Neutrophil (primary cell): ENCODE results near the gene RAPGEF5.

Experiments used
- H3K27ac ChIP-seq: fragments of 200-600 bp; sonication (generic); 2 replicates; pipeline ENCODE4 v1.5.1; 2016; ENCODE audit warnings: mild to moderate bottlenecking, moderate library complexity
- H3K27me3 ChIP-seq: fragments of 200-600 bp; sonication (generic); 2 replicates; pipeline ENCODE4 v1.6.0; 2016; ENCODE audit warnings: mild to moderate bottlenecking
- H3K36me3 ChIP-seq: fragments of 200-600 bp; sonication (generic); 2 replicates; pipeline ENCODE4 v1.5.1; 2017
- H3K4me1 ChIP-seq, 2 experiments: fragments of 200-600 bp in 1 of 2; sonication (generic) in 1 of 2; 1 replicate in 1 of 2; 2 replicates in 1 of 2; pipeline versions ENCODE4 v1.5.1 to v1.6.1; 2013 to 2016; ENCODE audit warnings: low read depth in 1 of 2, low read length in 1 of 2, mild to moderate bottlenecking in 1 of 2, moderate library complexity in 1 of 2; ENCODE audit not compliant: control insufficient read depth in 1 of 2, insufficient read depth in 1 of 2
- H3K4me3 ChIP-seq, 2 experiments: fragments of 200-600 bp in 1 of 2; sonication (generic) in 1 of 2; 1 replicate in 1 of 2; 2 replicates in 1 of 2; pipeline ENCODE4 v1.5.1; 2013 to 2016; ENCODE audit warnings: low read depth in 1 of 2, low read length in 1 of 2, mild to moderate bottlenecking in 1 of 2, moderate library complexity in 1 of 2
- H3K9me3 ChIP-seq: fragments of 200-600 bp; sonication (generic); 2 replicates; pipeline ENCODE4 v1.5.1; 2016
- CTCF ChIP-seq: fragments of 200-600 bp; sonication (generic); IDR thresholded peaks from 2 replicates; pipeline ENCODE4 v1.5.1; 2016; ENCODE audit warnings: antibody characterized with exemption

RAPGEF5 gene

GRCh38 chr7:22219739-22220493, 137.0 kb downstream of the RAPGEF5 start:
- no peaks in the 10 kb centered on the region for H3K9me3 ChIP-seq
- TF ChIP-seq CTCF: no peak
- H3K4me3 ChIP-seq: no peak overlapping the region
- H3K27ac ChIP-seq: no peak overlapping the region
- no peaks in the 10 kb centered on the region for H3K36me3 ChIP-seq
- no peaks in the 10 kb centered on the region for H3K4me1 ChIP-seq
- no peaks in the 10 kb centered on the region for H3K27me3 ChIP-seq

- Histone ChIP-seq H3K4me1 (no peaks in the 10 kb centered on the region), H3K27me3 (no peaks in the 10 kb centered on the region), H3K4me3 (no peak overlapping the region), H3K27ac (no peak overlapping the region), H3K9me3 (no peaks in the 10 kb centered on the region), H3K36me3 (no peaks in the 10 kb centered on the region)
- no peak for TF ChIP-seq CTCF
Measured at GRCh38 chr7:22219036-22219435, 137.9 kb downstream of the RAPGEF5 start.

GRCh38 chr7:22216832-22217475, 140.0 kb downstream of the RAPGEF5 start:
- H3K27ac ChIP-seq: no peak overlapping the region
- no peak for TF ChIP-seq CTCF

GRCh38 chr7:22216309-22216708, 140.6 kb downstream of the RAPGEF5 start:
- H3K9me3 ChIP-seq: no peaks in the 10 kb centered on the region
- no peak overlapping the region for H3K27ac ChIP-seq
- H3K4me1 ChIP-seq: no peaks in the 10 kb centered on the region
- TF ChIP-seq CTCF: no peak
- H3K4me3 ChIP-seq: no peak overlapping the region
- H3K27me3 ChIP-seq: no peaks in the 10 kb centered on the region
- no peaks in the 10 kb centered on the region for H3K36me3 ChIP-seq

More at GRCh38 chr7:22216832-22217475, 140.0 kb downstream of the RAPGEF5 start:
- Histone ChIP-seq H3K4me1 (no peaks in the 10 kb centered on the region), H3K4me3 (no peak overlapping the region), H3K27me3 (no peaks in the 10 kb centered on the region), H3K9me3 (no peaks in the 10 kb centered on the region), H3K36me3 (no peaks in the 10 kb centered on the region)

GRCh38 chr7:22214000-22214399, 143.0 kb downstream of the RAPGEF5 start:
- H3K36me3 ChIP-seq: no peaks in the 10 kb centered on the region
- no peaks in the 10 kb centered on the region for H3K4me1 ChIP-seq
- no peaks in the 10 kb centered on the region for H3K9me3 ChIP-seq
- no peak overlapping the region for H3K27ac ChIP-seq
- no peaks in the 10 kb centered on the region for H3K27me3 ChIP-seq
- TF ChIP-seq CTCF: no peak
- H3K4me3 ChIP-seq: no peak overlapping the region
